MG63 (cell line): ENCODE results near the gene LAMB3. TPM values are rescaled to one million over a fixed set of nuclear protein-coding genes. Genes with fewer than 3 reads are reported as not detected.
A peak's percentile ranks its signal among the peaks of the same experiment; 100 is the strongest.

Source experiments
- DNase-seq: peaks from one replicate; pipeline ENCODE4 v3.0.0-alpha.2; 2020
- H3K27me3 ChIP-seq: fragments of 250-450 bp; sonication (Bioruptor Pico); 2 replicates; pipeline ENCODE4 v1.5.1; 2020; ENCODE audit warnings: mild to moderate bottlenecking, moderate library complexity
- H3K36me3 ChIP-seq: fragments of 250-450 bp; sonication (Bioruptor Pico); 2 replicates; pipeline ENCODE4 v1.5.1; 2020; ENCODE audit warnings: mild to moderate bottlenecking, moderate library complexity
- H3K4me3 ChIP-seq: fragments of 250-450 bp; sonication (Bioruptor Pico); 2 replicates; pipeline ENCODE4 v1.5.1; 2020; ENCODE audit warnings: mild to moderate bottlenecking, moderate library complexity
- H3K9me3 ChIP-seq: fragments of 250-450 bp; sonication (Bioruptor Pico); 2 replicates; pipeline ENCODE4 v1.5.1; 2020; ENCODE audit warnings: mild to moderate bottlenecking, moderate library complexity
- total RNA-seq: library from RNA; depleted of rRNA; stranded (reverse); fragments of >200 nt; shearing (Covaris generic); gene quantifications from 2 replicates; pipeline ENCODE4 v1.2.3, GENCODE V29; 2014; ENCODE audit warnings: low replicate concordance

Gene LAMB3
- total RNA-seq, 1 experiment from 2014 or later: 4.7 TPM

DNA sequence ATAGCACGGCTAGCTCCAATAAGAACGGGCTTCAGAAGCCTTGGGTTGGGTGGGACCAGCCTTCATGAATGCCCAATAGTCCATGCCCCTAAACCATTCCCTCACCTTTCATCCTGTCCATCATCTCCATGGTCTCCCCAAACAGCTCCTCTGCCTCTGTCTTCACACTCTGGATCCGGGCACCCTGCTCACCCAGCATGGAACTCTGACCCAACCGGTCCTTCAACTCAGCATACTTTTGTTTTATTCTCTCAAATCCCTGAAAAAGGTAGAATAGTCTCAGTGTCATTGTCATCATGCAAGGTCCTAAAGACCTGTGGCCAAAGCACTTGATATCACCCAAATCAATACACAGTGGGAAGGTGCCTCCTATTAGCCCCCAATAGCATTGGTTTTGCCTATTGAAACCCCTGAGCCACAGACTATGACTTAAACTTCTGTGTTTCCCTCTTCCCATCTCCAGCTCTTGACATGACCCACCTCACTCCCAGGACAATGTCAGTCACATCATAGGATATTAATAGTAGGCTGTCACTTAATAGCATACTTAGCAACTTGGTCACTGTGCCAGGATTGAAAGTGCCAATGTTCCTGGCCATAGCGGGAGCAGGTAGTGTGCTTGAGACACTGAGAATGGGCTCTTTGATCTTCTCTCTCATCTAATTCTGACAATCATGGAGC, 35.7 kb downstream of the LAMB3 start:
- DNase-seq: no peak
- no peaks in the 10 kb centered on the region for H3K9me3 ChIP-seq
- H3K4me3 ChIP-seq: no peak overlapping the region
- H3K27me3 ChIP-seq: no peaks in the 10 kb centered on the region
- H3K36me3 ChIP-seq: no peaks in the 10 kb centered on the region

DNA sequence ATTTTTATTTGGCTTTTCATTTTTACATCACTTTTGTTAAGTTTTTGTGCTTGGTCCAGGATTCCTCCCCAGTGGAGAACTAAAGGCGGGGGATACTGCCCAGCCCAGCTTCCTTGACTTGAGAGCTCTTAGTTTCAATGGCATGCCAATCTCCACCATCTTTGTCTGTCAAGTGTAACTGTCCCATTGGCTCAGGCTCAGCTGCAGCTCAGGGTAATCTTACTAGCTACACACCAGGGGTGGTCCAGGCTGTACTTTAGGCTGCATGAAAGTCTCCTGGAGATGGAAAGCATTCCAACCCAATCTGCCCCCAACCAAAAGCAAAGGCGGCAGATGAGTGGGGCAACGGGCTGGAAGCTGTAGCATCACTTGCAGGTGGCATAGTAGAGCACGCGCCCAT, 37.3 kb downstream of the LAMB3 start:
- Histone ChIP-seq H3K4me3 (no peak overlapping the region), H3K9me3 (no peaks in the 10 kb centered on the region)

DNA sequence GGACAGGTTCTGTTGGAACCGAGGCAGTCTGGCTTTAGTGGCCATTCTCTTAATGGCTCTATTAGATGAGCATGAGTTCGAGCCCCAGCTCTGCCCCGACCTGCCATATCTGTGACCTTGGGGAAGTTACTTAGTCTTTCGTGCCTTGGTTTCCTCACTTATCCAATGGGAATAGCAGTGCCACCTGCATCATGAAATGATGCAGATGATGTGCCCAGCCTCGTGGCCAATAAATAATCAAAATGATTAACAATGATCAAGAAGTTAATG, 38.1 kb downstream of the LAMB3 start:
- H3K4me3 ChIP-seq: no peak overlapping the region
- no peaks in the 10 kb centered on the region for H3K27me3 ChIP-seq
- no peaks in the 10 kb centered on the region for H3K36me3 ChIP-seq
- H3K9me3 ChIP-seq: no peaks in the 10 kb centered on the region
- no peak for DNase-seq

More for the DNA sequence above, 37.3 kb downstream of the LAMB3 start:
- DNase-seq: no peak
- Histone ChIP-seq H3K36me3 (no peaks in the 10 kb centered on the region), H3K27me3 (no peaks in the 10 kb centered on the region)

DNA sequence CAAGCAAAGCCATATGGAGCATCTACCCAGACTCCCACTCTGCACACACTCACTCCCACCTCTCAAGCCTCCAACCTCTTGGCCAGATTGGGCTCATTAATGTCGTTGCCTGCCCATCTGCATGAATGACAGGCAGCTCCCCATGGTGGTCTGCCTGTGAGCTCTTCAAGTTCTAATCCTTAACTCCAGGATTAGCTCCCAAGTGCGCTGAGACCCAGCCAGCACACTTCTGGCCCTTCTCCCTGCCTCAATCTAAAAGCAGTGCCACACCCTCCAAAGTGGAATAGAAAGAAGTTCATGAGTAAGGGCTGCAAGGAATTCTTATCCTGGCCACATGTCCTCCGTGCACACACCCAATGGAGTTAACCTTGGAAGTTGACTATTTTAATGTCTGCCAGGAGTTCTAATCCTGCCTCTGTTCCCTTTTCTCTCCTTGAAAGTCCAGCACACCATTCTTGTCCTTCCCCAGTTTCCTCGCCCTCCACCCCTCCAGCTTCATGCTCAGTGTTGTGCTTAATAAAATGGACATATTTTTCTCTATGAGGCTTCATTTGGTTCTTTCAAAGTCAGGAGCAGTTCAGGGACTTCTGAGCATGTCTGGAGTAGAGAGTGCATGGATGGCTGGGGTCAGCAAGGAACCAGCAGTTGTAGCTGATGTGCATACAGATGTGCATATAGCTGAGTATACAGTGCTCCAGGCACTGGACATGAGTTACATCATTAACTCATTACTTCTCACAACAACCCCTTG, 38.6 kb downstream of the LAMB3 start:
- DNase-seq: no peak
- Histone ChIP-seq H3K36me3 (no peaks in the 10 kb centered on the region), H3K9me3 (no peaks in the 10 kb centered on the region)

DNA sequence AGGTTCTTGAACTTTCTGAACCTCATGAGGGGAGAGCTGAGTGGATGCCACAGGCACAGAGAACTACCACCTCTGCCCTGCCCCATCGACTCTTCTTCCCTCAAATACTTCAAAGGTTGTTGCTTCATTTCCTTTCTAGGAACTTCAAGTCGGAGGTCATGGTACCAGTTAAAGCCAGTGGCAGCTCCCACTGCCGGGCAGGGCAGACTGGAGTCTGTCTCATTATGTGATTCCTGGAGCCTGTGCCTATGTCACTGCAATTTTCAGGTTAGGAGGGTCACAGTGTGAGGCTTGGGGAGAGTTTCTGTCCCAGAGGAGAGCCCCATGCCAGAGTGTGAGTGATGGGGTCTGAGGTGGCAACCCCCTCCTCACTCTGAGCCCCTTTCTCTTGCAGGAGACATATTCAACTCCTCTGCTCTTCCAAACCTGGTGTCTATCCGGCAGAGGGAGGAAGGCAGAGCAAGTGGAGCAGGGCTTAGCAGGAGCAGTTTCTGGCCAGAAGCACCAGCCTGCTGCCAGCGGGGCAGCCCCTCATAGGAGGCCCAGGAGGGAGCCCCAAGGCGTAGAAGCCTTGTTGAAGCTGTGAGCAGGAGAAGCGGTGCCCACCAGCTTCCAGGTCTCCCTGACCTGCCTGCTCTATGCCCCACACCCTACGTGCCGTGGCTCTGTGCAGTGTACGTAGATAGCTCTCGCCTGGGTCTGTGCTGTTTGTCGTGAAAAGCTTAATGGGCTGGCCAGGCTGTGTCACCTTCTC, 39.4 kb downstream of the LAMB3 start:
- no peak for DNase-seq
- Histone ChIP-seq H3K4me3 (no peak overlapping the region), H3K9me3 (no peaks in the 10 kb centered on the region), H3K27me3 (no peaks in the 10 kb centered on the region), H3K36me3 (no peaks in the 10 kb centered on the region)

More for the DNA sequence above, 38.6 kb downstream of the LAMB3 start:
- Histone ChIP-seq H3K4me3 (no peak overlapping the region), H3K27me3 (no peaks in the 10 kb centered on the region)

DNA sequence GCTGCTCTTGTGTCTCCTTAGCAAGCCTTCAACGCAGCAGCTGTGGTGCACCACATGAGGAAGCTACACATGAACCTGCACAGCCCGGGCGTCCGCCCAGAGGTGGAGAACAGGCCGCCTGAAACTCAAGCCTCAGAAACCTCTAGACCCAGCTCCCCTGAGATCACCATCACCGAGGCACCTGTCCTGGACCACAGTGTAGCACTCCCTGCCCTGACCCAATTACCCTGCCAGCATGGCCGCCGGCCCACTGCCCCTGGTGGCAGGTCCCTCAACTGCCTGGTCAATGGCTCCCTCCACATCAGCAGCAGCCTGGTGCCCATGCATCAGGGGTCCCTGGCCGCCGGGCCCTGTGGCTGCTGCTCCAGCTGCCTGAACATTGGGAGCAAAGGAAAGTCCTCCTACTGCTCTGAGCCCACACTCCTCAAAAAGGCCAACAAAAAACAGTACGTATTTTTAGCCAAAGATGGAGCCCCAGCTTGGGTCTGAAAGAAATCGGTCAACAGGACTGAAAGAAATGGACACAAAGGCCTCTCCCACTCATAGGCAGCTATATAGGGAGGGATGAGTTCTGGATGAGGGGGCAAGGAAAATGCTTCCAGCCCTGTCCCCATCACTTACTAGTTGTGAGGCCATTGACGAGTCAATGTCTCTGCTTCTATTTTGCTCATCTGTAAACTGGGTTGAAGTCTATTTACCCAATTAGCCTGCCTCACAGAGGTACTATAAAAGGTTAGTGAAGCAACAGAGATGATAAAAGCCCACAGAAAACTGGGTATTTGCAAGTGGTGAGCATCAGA, 40.3 kb downstream of the LAMB3 start:
- no peak for DNase-seq
- no peaks in the 10 kb centered on the region for H3K9me3 ChIP-seq
- no peak overlapping the region for H3K4me3 ChIP-seq
- no peaks in the 10 kb centered on the region for H3K27me3 ChIP-seq
- no peaks in the 10 kb centered on the region for H3K36me3 ChIP-seq

DNA sequence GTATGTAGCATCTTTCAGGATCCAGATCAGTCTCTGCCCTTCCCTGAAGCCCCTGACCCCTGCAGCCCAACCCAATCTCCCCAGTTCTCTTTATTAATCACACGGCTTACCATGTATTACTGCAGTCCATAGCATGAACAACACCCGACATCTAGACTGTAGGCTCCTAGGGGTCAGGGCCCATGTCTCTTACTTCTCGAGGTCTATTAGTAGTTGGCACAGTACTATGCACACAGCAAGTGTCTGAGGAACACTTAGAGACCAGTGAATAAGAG, 41.7 kb downstream of the LAMB3 start:
- Histone ChIP-seq H3K9me3 (no peaks in the 10 kb centered on the region), H3K36me3 (no peaks in the 10 kb centered on the region), H3K4me3 (no peak overlapping the region), H3K27me3 (no peaks in the 10 kb centered on the region)
- DNase-seq: no peak

DNA sequence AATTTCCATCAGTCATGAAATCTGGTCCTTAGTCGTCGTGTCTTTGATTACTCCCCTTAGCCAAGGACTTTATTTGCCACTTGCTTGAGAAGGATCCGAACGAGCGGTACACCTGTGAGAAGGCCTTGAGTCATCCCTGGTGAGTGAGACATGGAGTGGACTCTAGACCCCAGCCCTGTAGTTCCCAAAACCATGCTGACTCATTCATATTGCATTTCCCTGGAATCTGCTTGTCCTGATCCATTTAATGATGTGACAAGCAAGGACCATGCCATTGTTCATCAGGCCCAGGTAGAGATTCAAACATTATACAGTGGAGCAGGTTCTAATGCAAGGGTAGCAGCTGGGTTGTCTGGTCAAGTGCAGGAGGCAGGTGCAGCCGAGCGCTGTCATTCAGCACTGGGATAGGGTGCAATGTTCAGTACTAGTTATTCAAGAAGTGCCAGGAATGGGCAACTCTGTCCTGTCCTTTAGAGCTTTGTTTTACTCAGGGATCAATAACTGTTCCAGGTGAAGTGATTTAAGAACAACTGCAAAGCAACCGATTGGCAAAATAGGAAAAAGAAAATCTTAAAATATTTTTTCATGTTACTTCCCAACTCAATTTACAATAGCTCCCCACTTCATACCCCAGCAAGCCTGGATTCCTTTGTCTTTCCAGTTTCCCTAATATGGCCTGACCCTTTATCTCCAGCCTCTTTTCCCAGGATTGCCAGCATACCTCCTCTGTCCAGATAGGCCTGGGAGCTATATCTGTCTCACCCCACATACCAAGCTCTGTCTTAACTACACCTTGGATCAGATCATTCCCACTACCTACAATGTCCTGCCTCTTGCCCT, 42.2 kb downstream of the LAMB3 start:
- DNase-seq: no peak
- H3K36me3 ChIP-seq: no peaks in the 10 kb centered on the region

DNA sequence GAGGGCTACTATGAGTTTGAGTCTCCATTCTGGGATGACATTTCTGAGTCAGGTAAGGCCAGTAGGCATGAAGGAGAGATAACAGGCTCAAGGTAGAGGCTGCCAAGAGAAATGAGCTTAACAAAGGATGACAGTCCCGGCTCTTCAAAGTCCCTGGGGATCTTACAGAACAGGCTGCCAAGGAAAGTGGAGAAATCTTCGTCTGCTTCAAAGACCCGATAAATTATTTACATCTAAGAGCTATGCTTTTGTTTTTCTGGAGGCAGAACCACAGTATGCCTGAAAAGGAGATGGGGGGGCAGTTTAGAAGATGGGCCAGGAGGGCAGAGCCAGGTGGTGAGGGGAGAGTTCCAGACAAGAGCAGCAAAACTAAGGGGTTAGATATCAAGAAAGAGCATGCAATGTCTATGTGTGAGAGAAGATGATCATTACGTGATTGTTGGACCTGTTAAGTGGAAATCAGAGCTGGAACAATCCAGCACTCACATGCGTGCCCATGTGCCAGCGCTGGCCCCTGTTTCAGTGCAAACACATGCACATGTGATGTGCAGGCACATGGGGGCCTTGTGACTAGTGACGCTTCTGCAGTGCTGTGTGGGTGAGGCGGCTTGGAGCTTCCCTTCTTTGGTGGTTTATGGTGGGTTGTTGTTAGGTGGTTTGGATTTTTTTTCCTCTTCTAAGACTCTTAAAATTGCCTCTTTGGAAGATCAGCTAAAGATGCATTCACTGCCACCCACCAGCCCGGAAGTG, 43.0 kb downstream of the LAMB3 start:
- Histone ChIP-seq H3K27me3 (no peaks in the 10 kb centered on the region), H3K36me3 (no peaks in the 10 kb centered on the region), H3K9me3 (no peaks in the 10 kb centered on the region), H3K4me3 (no peak overlapping the region)
- no peak for DNase-seq

More for the DNA sequence above, 42.2 kb downstream of the LAMB3 start:
- Histone ChIP-seq H3K9me3 (no peaks in the 10 kb centered on the region), H3K4me3 (no peak overlapping the region), H3K27me3 (no peaks in the 10 kb centered on the region)

DNA sequence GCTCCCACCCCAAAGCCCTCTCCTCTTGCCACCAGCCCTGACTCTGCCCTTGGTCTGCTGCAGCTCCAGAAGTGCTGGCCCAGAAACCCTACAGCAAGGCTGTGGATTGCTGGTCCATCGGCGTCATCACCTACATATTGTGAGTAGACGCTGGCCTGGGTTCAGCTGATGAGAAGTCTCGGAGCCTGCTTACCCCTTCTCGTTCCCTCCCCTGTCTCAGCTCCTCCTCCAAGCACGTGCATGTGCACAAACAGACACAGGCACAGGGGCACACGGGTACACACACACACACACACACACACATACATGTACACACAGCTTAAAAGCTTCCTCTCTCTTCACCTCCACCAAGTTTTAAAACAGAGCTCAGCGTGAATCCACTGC, 44.4 kb downstream of the LAMB3 start:
- no peaks in the 10 kb centered on the region for H3K27me3 ChIP-seq
- no peaks in the 10 kb centered on the region for H3K36me3 ChIP-seq

DNA sequence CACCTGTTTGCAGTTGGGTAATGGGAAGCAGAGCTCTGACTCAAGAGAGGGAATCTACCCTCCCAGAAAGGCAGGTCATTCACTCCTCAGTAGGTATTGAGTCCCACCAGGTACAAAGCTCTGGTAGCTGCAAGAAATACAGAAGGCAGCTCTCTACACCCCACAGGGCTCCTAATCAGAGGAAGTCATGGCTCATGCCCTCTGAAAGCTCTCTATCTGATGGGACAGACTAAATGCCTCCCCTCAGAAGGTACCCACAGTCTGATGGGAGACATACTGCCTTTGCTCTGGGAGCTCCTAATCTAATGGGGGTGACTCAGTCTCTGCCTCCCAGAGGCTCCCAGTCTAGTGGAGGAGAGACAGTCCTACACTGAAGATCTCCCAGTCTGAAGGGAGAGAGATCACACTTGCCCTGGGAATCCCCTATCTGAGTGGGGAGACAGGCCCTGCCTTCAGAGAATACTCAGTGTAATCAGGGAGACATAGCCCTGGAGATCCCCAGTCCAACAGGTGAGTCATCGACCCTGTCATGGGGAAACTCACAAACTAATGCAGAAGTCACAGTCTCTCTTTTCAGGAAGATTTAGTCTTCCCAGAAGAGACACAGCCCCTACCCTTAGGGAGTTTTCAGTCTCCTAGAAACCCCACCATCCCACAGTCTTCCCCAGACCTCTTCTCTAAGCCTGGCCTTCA, 45.0 kb downstream of the LAMB3 start:
- no peaks in the 10 kb centered on the region for H3K9me3 ChIP-seq
- no peaks in the 10 kb centered on the region for H3K36me3 ChIP-seq
- no peaks in the 10 kb centered on the region for H3K27me3 ChIP-seq
- peak; percentile 52 for DNase-seq
- no peak overlapping the region for H3K4me3 ChIP-seq

More for the DNA sequence above, 44.4 kb downstream of the LAMB3 start:
- Histone ChIP-seq H3K9me3 (no peaks in the 10 kb centered on the region), H3K4me3 (no peak overlapping the region)
- DNase-seq: no peak

DNA sequence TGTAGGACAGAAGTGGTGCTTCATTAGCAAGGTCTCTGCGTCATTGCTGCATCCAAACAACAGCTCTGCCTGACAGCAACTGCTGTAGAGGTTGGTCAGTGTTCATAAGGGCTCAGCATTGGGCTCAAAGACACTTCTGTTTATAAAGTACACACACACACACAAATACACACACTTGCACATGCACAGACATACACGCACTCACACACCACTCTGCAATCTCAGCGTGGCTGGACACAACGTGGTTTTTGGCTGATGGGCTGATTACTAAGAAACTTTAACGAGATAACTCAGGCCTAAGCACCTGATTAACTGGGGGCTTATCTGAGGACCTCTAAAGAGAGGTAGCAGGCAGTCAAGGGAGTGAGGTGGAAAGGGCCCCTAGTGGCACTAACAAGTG, 48.3 kb downstream of the LAMB3 start:
- H3K27me3 ChIP-seq: no peaks in the 10 kb centered on the region
- H3K4me3 ChIP-seq: no peak overlapping the region
- H3K9me3 ChIP-seq: no peaks in the 10 kb centered on the region
- DNase-seq: no peak
- no peaks in the 10 kb centered on the region for H3K36me3 ChIP-seq

DNA sequence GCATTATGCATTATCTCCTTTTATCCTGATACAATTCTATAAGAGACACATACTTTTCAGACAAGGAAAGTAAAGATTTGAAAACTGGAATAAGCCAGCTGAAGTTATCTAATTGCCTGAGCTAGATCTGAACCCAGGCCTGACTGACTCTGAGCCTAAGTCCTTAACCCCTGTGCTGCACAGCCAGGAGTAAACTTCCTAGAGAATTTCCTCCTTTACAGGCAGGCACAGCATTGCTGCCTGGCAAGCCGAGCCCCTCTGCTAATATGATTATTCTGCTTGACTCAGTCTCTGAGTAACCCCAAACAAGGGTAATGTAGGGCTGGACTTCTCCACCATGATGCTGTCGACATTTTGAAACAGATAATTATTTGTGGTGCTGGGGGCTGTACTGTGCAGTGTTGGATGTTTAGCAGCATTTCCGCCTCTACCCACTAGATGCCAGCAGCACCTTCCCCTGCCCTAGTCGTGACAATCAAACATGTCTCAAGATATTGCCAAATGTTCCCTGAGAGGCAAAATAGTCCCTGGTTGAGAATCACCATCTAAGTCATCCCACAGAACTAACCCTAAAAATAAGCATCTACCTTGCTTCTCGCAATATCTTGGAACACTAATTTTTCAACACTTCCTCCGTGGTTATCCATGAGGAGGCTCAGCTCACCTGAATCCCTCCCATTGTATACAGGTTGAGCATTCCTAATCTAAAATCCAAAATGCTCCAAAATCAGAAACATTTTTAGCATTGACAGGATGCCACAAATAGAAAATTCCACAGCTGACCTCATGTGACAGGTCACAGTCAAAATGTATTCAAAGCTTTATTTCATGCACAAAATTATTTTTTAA, 50.2 kb downstream of the LAMB3 start:
- Histone ChIP-seq H3K4me3 (no peak overlapping the region), H3K9me3 (no peaks in the 10 kb centered on the region), H3K27me3 (no peaks in the 10 kb centered on the region), H3K36me3 (no peaks in the 10 kb centered on the region)
- DNase-seq: peak; percentile 45

DNA sequence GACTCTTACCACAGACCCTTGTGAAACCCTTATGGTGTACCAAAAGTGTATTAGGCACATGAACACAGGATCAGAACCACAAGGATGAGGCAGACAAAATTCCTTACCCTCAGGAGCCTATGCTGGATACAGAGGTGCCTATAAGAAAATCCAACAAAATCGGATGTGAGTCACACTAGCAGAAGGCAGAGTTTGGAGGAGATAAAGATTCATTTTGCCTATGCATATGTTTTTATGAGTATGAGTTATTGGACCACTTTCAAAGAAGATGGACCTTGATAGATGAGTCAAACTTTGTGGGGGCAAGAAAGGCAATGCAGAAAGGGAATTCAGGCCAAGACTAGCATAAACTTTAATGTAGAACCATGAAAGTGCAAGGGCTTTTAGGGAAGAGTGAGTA, 51.7 kb downstream of the LAMB3 start:
- no peaks in the 10 kb centered on the region for H3K9me3 ChIP-seq
- no peaks in the 10 kb centered on the region for H3K27me3 ChIP-seq
- H3K4me3 ChIP-seq: no peak overlapping the region
- DNase-seq: peak; percentile 30
- no peaks in the 10 kb centered on the region for H3K36me3 ChIP-seq

DNA sequence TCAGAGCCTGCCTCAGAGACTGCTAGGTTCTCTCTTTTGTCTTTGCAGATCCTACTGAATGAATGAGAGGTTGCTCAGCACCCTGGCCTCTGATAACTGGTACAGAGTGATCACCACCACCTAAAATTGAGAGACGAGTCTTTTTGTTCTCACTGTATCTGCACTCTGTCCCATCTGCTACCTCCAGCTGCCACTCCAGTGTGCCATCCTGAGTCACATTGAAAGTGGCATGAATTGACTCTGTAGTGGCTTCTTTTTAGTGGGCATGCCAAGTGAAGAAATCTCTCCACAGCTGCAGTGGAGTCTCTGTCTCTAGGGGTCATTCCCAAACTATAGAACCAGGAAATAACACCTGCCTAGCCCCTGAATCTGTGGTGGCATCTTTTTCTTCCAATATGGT, 54.0 kb downstream of the LAMB3 start:
- Histone ChIP-seq H3K27me3 (no peaks in the 10 kb centered on the region), H3K4me3 (no peak overlapping the region), H3K9me3 (no peaks in the 10 kb centered on the region), H3K36me3 (no peaks in the 10 kb centered on the region)
- no peak for DNase-seq
